A673 (cell line): ENCODE results near the gene NDST1. TPM values are rescaled to one million over a fixed set of nuclear protein-coding genes. Genes with fewer than 3 reads are reported as not detected.
A peak's percentile ranks its signal among the peaks of the same experiment; 100 is the strongest.

ENCODE experiments used
- Bru-seq: library from RNA; stranded (reverse); fragments of 400-500 nt; gene quantifications from one replicate; lab custom pipeline; 2021; lab: Mats Ljungman, UMichigan
- BruChase-seq, 2 experiments: library from RNA; stranded (reverse); fragments of 400-500 nt; gene quantifications; one replicate each; lab custom pipeline; 2021; lab: Mats Ljungman, UMichigan
- BruUV-seq: library from RNA; stranded (reverse); fragments of 400-500 nt; replicated peaks from 2 replicates; lab custom pipeline; 2021; lab: Mats Ljungman, UMichigan
- CTCF ChIA-PET: fragments of 300-600 bp; sonication (Branson Sonifier 250); formaldehyde crosslinking; loops from one replicate; lab custom pipeline; 2022; ENCODE audit warnings: antibody characterized with exemption; lab: Charles Lee
- POLR2A ChIA-PET: fragments of 300-600 bp; sonication (Branson Sonifier 250); formaldehyde crosslinking; loops from one replicate; lab custom pipeline; 2022; ENCODE audit warnings: antibody characterized with exemption; ENCODE audit not compliant: low non-redundant PET; lab: Charles Lee
- DNase-seq: peaks from one replicate; pipeline ENCODE4 v3.0.0-alpha.2; 2015; ENCODE audit warnings: low spot score
- H3K27ac ChIP-seq: fragments of 200-600 bp; sonication (generic); 2 replicates; pipeline ENCODE4 v1.5.1; 2016; ENCODE audit warnings: mixed run types, low read depth, mild to moderate bottlenecking, mixed read lengths, antibody characterized with exemption, low read length; ENCODE audit not compliant: poor library complexity, severe bottlenecking
- H3K27me3 ChIP-seq: fragments of 200-600 bp; sonication (generic); replicated peaks from 2 replicates; pipeline ENCODE4 v1.6.1; 2017; ENCODE audit warnings: mixed run types, low read depth, mild to moderate bottlenecking, mixed read lengths, antibody characterized with exemption, low read length; ENCODE audit not compliant: insufficient read depth, poor library complexity
- H3K36me3 ChIP-seq: fragments of 200-600 bp; sonication (generic); 2 replicates; pipeline ENCODE4 v1.6.1; 2016; ENCODE audit warnings: mixed run types, mild to moderate bottlenecking, mixed read lengths, antibody characterized with exemption, low read length; ENCODE audit not compliant: insufficient read depth, poor library complexity, severe bottlenecking
- H3K4me1 ChIP-seq: fragments of 200-600 bp; sonication (generic); 2 replicates; pipeline ENCODE4 v1.6.1; 2017; ENCODE audit warnings: mixed run types, mild to moderate bottlenecking, mixed read lengths, antibody characterized with exemption, low read length; ENCODE audit not compliant: insufficient read depth, poor library complexity, severe bottlenecking
- H3K4me3 ChIP-seq: fragments of 200-600 bp; sonication (generic); 2 replicates; pipeline ENCODE4 v1.5.1; 2016; ENCODE audit warnings: low read depth, mixed run types, mild to moderate bottlenecking, mixed read lengths, low read length; ENCODE audit not compliant: poor library complexity, severe bottlenecking
- H3K9me3 ChIP-seq: fragments of 200-600 bp; sonication (generic); 2 replicates; pipeline ENCODE4 v1.6.1; 2016; ENCODE audit warnings: mixed run types, low read depth, mild to moderate bottlenecking, mixed read lengths, antibody characterized with exemption, low read length; ENCODE audit not compliant: poor library complexity, severe bottlenecking
- CTCF ChIP-seq: fragments of 300-800, 200-600 bp; sonication (generic); conservative IDR thresholded peaks from 2 replicates; pipeline ENCODE4 v1.5.1; 2017; ENCODE audit warnings: low read depth, mild to moderate bottlenecking, antibody characterized with exemption, low read length, moderate library complexity, mixed read lengths
- EZH2 ChIP-seq: fragments of 200-600 bp; sonication (generic); IDR thresholded peaks from 2 replicates; pipeline ENCODE4 v1.6.1; 2017; ENCODE audit warnings: borderline replicate concordance, low read depth, mild to moderate bottlenecking, mixed read lengths, antibody characterized with exemption, low read length; ENCODE audit not compliant: poor library complexity, severe bottlenecking
- intact Hi-C: fragments of 100-400 bp; cut with micrococcal nuclease; formaldehyde crosslinking; loops from one replicate; pipeline ENCODE4 v1.10.0; 2022; ENCODE audit not compliant: unreplicated experiment
- long read RNA-seq: library from polyadenylated mRNA; stranded (forward); transcript quantifications from one replicate; pipeline ENCODE4 v2.0.0, GENCODE V29; 2022
- total RNA-seq: library from RNA; stranded (reverse); gene quantifications from 2 replicates; pipeline ENCODE4 v1.2.3, GENCODE V29; 2021

The NDST1 gene
- total RNA-seq, result 44.0 and 46.7 TPM in 2 replicates
- Bru-seq, nascent RNA, result percentile 73 among the genes with signal in this experiment
- percentile 78 among the genes with signal in this experiment for BruChase-seq, experiment 1, labeled RNA remaining after a 2-hour chase
- BruChase-seq, experiment 2, labeled RNA remaining after a 6-hour chase, result percentile 86 among the genes with signal in this experiment
- long read RNA-seq, partial matches to known transcripts, result 15 of 56 reads
- long read RNA-seq, other reads (novel, unspliced or antisense), result 41 of 56 reads

GRCh38 chr5:150507474-150508276 lies at the start of gene NDST1:
NDST1 (plus strand) TSS chr5:150508131; CDS start chr5:150521255, 13,124 bp downstream.
- TF ChIP-seq EZH2 (no peak), CTCF (no peak)
- no peak within 1 kb of the TSS for H3K4me3 ChIP-seq
- peaks cover 24% of the 10 kb centered on the region for H3K4me1 ChIP-seq
- H3K27me3 ChIP-seq, result no peaks in the 10 kb centered on the region
- H3K9me3 ChIP-seq, result no peaks in the 10 kb centered on the region
- H3K27ac ChIP-seq, result no peak within 1 kb of the TSS
- BruUV-seq, result no TSS peak
- intact Hi-C loops, result no loop called here
- ChIA-PET CTCF (no interaction called here), POLR2A (no interaction called here)
- no peak for DNase-seq
- no peaks in the 10 kb centered on the region for H3K36me3 ChIP-seq

GRCh38 chr5:150458802-150459557 lies 49.0 kb upstream of the NDST1 start:
- BruUV-seq, result no TSS peak
- POLR2A ChIA-PET, result no interaction called here
- H3K27me3 ChIP-seq, result no peaks in the 10 kb centered on the region
- no peak overlapping the region for H3K27ac ChIP-seq
- TF ChIP-seq CTCF (peak; percentile 74), EZH2 (no peak)
- H3K36me3 ChIP-seq, result no peaks in the 10 kb centered on the region
- no peaks in the 10 kb centered on the region for H3K9me3 ChIP-seq
- DNase-seq, result peak; percentile 86
- H3K4me3 ChIP-seq, result peak overlapping the region; percentile 27
- intact Hi-C loops, result loop anchor here (1.0 to 10.0 kb wide), 7 partner anchors 64 to 706 kb away; partner anchors contain the start of genes IRGM and RBM22
- CTCF ChIA-PET, result interaction anchor here (0.6 to 0.7 kb wide), 5 partner anchors 9 to 625 kb away, joined by 3 to 9 read pairs (median 5); no protein-coding TSS in a partner anchor
- no peaks in the 10 kb centered on the region for H3K4me1 ChIP-seq

- no peak for TF ChIP-seq EZH2
- TF ChIP-seq CTCF, result no peak
- H3K4me1 ChIP-seq, result no peaks in the 10 kb centered on the region
- ChIA-PET POLR2A (interaction anchor here (0.6 to 0.7 kb wide), 2 partner anchors 16 to 69 kb away, joined by 3 to 4 read pairs; no protein-coding TSS in a partner anchor), CTCF (interaction anchor here (1.0 to 1.1 kb wide), 2 partner anchors 85 to 655 kb away, joined by 3 to 4 read pairs; no protein-coding TSS in a partner anchor)
- no peaks in the 10 kb centered on the region for H3K27me3 ChIP-seq
- H3K4me3 ChIP-seq, result no peak overlapping the region
- intact Hi-C loops, result no loop called here
- H3K27ac ChIP-seq, result no peak overlapping the region
- no TSS peak for BruUV-seq
- H3K9me3 ChIP-seq, result no peaks in the 10 kb centered on the region
- H3K36me3 ChIP-seq, result no peaks in the 10 kb centered on the region
- DNase-seq, result no peak
Measured at GRCh38 chr5:150460781-150461180, 47.1 kb upstream of the NDST1 start.
